Dermis blood vessel endothelial cell (primary cell): ENCODE data around the gene MED29. TPM values are rescaled to one million over a fixed set of nuclear protein-coding genes. Genes with fewer than 3 reads are reported as not detected.
A peak's percentile ranks its signal among the peaks of the same experiment; 100 is the strongest.

Experiments used
- DNase-seq: peaks from one replicate; pipeline ENCODE4 v3.0.0; 2010
- total RNA-seq: library from RNA; depleted of rRNA; stranded (reverse); fragments of >200 nt; gene quantifications from 2 replicates; pipeline ENCODE4 v1.2.3, GENCODE V29; 2014

MED29 gene
- total RNA-seq, 1 donor from 2014 or later: 10.7 TPM

DNA sequence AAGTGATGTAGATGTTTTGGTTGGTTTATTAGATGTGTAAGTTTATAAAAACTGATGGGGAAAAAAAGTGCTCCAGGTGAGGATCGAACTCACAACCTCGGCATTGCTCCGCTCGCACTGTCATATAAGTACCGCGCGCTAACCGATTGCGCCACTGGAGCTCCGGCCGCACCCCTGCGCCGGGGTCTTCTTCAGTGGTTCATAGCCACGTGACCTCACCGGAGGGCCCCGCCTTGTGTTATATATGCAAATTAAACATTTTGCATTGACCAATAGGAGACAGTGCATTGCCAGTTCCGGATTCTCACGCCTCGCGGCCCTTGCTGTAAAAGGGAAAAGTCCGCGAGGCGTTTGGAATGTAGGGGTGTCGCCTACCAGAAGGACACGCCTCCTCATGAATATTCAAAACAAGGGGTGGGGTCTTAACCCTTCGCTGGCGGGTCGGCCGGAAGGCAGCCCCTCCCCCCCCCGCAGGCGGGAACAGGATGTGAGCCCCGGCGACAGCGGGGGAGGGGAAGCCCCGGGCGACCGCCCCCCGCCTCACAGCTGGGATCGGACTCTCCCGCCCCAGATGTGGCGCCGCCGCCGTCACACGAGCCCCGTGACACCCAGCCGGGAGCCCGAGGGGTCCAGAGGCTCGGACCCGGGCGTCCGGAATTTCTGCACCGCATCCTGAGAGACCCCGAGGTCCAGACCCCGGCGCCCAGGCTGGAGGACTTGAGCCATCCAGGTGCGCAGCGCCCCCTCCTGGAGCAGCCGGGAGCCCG is 21.1 kb downstream of the MED29 start, which contains the start of gene PLEKHG2:
Gene PLEKHG2 (plus strand): TSS at position 570 of the 767 bp plus-strand sequence. CDS start 1,418 bp downstream, outside the sequence.
- DNase-seq: peak; percentile 99

DNA sequence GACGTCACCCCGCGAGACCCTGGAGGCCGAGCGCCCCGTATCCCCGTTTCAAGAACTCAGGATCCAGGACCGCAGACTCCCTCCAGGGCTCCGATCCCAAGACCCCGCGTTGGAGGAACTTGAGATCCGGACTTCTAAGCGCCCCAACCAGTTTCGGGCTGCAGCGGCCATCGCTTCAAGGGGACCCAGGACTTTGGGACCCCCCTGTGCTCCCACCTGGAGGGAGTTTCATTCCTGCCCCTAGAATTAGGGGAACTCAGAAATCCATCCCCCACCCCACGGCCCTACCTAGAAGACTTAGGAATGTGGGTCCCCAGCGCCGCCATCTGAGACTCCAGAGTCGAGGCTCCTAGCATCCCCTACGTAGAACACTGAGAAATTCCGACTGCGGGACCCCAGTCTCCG is 21.7 kb downstream of the MED29 start:
- no peak for DNase-seq

DNA sequence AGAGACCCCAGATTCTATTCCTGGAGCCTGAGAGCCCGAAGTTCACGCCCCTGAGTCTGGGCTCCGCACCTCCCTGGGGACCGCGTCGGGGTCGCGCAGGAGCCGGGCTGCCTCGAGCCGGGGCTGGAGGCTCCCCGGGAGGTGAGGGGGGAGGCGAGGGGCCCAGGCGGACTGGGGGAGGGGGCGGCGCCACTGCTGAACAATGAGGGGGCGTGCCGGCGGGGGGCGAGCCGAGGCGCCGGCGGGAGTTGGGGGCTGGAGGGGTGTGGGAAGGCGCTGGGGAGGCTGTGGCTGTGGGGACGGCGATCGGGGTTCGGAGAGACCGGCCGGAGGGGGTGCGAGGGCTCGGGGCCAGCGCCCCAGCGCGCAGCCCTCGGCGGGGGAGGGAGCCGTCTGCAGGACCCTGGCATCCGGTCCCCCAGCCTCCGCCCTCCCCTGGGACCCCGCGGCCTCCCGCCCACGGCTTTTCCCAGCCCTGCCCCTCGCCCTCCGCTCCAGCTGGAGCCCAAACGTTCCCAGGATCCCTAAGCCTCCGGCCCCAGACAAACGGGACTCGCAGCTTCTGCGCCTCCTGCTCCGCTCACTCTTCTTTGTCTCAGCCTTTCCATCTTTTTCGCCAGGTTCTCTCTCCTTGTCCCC is 22.2 kb downstream of the MED29 start:
- DNase-seq: peak; percentile 75

DNA sequence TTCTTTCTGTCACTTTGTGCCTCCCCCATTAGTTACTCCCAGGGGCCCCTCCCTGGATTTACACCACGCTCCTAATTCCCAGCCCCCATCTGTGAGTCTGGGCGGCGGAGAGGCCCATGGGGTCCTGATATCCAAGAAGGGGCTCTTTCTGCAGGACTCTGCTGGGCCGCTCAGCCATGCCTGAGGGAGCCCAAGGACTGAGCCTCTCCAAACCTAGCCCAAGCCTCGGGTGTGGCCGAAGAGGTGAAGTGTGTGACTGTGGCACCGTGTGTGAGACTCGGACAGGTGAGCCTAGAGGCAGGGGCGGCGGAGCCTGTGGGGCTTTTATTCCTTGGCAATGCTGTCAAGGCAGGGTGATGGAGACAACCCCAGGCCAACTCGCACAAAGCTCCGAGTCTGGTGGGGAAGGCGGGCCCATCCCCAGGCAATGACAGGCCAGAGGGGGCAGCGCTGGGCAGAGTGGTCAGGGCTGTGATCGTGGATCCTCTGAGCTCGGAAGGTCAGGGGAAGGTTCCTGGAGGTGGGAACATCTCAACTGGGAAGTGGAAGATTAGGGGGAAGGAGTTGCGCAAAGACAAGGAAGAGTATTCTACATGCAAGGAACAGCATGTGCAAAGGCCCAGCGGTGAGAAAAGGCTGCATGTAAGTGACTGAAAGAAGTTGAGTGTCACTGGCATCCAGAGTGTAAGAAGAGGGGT is 22.9 kb downstream of the MED29 start:
- DNase-seq: peak; percentile 63

DNA sequence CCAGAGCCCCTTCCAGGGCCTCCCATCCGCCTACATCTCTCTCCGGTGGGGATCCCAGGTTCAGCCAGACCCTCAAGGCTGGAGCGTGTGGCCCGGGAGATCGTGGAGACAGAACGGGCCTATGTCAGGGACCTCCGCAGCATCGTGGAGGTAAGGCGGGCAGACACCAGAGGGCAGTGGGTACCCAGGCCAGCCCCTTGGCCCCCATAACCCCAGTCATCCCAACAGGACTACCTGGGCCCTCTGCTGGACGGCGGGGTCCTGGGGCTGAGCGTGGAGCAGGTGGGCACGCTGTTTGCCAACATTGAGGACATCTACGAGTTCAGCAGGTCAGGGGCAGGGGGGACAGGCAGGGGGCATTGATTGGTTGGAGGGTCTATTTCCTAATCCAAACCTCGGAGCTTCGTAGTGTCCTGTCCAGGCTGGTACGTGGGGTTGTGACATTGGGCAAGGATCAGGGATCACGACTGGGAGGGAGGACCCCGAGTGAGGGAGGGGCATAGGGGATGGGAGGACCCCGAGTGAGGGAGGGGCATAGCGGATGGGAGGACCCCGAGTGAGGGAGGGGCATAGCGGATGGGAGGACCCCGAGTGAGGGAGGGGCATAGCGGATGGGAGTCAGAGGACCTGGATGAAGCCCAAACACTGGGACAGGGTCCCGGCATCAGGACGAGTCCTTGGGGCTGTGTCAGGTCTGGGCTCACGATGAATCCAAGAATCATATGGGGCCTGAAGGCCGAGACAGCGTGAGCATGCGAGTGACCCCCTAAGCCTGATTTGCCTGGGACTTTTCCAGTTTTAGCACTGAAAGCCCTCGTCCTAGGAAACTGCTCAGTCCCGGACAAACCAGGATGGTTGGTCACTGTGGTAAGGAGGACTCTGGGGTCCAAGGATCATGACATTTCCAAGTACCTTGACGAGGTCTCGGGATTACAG is 24.2 kb downstream of the MED29 start:
- DNase-seq: no peak

DNA sequence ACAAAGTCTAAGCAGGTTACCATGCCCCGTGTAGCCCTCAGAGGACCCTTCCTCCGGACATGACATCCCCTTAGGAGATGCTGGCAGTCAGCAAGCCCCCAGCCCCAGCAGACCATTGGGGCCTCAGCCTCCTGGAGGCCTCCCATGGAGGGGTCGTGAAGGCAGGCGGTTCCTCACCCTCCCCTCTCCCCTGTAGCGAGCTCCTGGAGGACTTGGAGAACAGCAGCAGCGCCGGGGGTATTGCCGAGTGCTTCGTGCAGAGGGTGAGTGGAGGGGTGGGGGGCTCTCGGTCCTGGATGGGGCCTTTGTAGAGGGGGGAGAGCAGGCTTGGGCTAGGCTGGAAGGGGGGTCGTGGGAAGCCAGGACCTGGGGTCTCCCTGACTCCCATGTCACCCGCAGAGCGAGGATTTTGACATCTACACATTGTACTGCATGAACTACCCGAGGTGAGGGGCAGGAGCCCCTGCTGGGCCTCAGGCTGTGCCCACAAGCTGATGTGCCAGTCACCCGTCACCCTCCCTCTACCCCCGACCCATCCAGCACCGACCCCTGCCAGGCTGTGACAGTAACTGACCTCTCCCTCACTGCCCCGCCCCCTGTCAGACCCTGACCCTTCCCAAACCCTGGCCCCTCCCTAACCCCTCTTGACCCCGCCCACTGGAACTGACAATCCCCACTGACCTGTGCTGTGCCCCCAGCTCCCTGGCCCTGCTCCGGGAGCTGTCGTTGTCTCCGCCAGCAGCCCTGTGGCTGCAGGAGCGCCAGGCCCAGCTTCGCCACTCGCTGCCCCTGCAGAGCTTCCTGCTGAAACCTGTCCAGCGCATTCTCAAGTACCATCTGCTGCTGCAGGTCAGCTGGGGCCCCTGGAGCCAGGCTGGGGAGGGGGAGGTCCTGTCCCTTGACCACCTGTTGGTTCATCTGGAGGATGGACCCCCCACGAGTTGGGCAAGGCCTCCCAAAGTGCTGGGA is 25.3 kb downstream of the MED29 start:
- no peak for DNase-seq

DNA sequence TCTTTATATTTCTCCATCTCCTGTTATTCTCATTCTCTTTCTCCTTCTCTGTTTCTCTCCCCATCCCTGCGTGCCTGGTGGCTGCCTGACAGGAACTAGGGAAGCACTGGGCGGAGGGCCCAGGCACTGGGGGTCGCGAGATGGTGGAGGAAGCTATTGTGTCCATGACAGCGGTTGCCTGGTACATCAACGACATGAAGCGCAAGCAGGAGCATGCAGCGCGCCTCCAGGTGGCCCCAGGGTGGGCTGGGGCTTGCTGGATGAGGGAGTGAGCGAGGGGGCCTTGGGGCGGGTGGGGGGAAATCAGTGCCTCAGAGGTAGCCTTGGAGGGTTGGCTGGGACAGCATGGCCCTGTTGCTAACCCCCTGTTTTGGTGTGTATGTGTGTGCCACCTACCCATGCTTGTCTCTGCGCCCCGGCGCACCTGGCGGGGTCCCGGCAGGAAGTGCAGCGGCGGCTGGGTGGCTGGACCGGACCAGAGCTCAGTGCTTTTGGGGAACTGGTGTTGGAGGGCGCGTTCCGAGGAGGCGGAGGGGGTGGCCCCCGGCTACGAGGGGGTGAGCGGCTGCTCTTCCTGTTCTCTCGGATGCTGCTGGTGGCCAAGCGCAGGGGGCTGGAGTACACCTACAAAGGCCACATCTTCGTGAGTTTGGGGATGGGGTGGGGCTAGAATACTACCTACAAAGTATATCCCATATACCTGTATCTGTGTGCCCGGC is 26.4 kb downstream of the MED29 start:
- no peak for DNase-seq

DNA sequence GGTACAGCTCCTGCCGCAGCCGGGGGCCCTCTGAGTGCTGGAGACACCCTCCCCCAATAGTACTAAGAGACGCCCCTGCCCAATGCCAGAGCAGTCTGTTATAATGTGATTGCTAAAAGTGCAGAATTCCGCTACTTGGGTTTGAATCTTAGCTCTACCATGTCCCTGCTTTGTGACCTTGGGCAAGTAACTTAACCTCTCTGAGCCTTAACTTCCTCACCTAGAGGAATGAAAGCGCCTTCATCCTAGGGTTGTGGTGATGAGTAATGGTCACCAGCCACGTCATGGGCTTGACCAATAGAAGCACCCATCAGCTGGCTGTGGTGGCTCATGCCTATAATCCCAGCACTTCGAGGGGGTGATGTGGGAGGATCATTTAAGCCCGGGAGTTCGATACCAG is 27.8 kb downstream of the MED29 start:
- no peak for DNase-seq

DNA sequence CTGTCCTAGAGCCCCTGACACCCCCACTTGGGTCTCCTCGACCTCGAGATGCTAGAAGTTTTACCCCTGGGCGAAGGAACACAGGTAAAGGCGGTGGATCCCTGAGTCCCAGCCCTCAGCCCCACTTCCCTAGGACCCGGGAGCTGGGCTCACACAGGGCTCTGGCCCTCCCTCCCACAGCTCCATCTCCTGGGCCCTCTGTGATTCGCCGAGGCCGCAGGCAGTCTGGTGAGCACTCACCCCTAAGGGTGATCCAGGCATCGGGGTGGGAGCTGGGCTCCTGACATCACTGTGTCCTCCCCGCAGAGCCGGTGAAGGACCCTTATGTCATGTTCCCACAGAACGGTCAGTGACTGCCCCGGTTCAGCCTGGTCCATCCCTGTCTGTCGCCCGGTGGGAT is 29.6 kb downstream of the MED29 start:
- no peak for DNase-seq

DNA sequence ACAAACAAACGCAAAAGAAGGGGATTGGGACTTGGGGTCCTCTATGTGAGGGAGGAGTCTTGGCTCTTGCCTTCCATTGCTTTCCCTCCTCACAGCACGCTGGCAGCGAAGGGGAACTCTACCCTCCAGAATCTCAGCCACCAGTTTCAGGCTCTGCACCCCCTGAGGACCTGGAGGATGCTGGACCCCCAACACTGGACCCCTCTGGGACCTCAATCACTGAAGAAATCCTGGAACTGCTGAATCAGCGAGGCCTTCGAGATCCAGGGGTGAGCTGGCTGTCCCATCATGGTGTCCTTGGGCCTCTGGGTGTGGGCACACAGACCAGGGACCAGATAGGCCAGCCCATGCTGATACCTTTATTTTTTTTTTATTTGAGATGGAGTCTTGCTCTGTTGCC is 30.8 kb downstream of the MED29 start:
- DNase-seq: no peak

DNA sequence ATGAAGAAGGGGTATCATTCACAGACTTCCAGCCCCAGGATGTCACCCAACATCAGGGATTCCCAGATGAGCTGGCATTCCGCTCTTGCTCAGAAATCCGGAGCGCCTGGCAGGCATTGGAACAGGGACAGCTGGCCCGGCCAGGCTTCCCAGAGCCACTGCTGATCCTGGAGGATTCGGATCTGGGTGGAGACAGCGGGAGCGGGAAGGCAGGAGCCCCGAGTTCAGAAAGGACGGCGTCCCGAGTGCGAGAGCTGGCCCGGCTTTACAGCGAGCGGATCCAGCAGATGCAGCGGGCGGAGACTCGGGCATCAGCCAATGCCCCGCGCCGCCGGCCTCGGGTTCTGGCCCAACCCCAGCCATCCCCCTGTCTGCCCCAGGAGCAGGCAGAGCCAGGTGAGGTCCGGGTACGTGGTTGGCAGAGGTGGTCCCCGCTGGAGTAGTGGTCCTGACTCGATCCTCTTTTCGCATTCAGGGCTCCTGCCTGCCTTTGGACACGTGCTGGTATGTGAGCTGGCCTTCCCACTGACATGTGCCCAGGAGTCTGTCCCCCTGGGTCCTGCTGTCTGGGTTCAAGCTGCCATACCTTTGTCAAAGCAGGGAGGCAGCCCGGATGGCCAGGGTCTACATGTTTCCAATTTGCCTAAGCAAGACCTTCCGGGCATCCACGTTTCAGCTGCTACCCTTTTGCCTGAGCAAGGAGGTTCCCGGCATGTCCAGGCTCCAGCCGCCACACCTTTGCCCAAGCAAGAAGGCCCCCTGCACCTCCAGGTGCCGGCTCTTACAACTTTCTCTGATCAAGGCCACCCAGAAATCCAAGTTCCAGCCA is 32.3 kb downstream of the MED29 start:
- no peak for DNase-seq

DNA sequence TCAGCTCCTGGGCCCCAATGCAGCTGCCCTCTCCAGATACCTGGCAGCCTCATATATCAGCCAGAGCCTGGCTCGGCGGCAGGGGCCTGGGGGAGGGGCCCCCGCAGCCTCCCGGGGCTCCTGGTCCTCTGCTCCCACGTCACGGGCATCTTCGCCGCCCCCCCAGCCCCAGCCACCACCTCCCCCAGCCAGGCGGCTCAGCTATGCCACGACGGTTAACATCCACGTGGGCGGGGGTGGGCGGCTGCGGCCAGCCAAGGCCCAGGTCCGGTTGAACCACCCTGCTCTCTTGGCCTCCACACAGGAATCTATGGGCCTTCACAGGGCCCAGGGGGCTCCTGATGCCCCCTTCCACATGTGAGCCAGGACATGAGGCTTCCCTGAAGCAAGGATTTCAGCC is 33.8 kb downstream of the MED29 start:
- no peak for DNase-seq

DNA sequence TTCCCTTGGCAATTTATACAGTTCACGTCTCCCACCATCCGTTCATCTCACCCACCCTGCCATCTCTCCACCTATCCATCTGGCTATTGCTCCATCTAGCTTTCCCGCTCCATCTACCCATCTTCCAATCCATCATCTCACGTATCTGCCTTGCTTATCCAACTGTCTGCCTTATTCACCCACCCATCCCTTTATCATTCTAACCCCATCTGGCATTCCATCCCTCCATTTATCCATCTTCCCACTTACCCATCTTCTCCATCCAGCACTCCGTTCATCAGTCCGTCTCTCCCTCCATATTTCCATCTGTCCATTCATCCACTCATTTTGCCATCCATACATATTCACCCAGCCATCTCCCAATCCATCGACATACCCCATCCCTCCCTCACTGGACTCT is 34.6 kb downstream of the MED29 start:
- no peak for DNase-seq

DNA sequence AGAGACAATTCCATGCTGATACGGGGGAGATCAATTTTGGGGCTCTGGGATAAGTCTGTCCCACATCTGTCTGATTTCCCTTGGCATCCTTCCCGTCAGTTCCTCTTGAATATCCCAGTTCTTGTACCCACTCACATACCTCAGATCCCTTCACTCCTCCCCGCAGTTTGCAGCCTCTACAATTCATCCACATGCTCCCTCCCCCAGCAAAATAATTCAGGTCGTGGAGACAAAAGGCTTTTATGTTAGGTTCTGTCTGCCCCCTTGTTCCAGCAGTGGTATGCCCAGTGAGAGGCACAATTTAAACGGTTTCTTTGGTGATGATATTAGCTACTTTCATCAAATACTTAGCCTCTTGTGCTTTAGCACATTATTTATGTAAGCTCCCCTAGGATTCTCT is 35.0 kb downstream of the MED29 start:
- no peak for DNase-seq

DNA sequence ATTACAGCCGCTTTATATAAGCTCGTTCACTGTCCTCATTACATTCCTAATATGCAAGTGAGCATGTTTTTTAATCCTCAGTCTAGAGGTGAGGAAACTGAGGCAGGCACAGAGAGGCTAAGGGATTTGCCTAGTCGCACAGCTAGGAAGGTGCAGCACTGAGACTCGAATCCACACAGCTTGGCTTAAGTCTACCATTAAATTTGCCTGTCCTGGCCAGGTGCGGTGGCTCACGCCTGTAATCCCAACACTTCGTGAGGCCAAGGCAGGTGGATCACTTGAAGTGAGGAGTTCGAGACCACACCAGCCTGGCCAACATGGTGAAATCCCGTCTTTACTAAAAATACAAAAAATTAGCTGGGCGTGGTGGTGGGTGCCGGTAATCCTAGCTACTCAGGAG is 36.5 kb downstream of the MED29 start:
- DNase-seq: no peak

DNA sequence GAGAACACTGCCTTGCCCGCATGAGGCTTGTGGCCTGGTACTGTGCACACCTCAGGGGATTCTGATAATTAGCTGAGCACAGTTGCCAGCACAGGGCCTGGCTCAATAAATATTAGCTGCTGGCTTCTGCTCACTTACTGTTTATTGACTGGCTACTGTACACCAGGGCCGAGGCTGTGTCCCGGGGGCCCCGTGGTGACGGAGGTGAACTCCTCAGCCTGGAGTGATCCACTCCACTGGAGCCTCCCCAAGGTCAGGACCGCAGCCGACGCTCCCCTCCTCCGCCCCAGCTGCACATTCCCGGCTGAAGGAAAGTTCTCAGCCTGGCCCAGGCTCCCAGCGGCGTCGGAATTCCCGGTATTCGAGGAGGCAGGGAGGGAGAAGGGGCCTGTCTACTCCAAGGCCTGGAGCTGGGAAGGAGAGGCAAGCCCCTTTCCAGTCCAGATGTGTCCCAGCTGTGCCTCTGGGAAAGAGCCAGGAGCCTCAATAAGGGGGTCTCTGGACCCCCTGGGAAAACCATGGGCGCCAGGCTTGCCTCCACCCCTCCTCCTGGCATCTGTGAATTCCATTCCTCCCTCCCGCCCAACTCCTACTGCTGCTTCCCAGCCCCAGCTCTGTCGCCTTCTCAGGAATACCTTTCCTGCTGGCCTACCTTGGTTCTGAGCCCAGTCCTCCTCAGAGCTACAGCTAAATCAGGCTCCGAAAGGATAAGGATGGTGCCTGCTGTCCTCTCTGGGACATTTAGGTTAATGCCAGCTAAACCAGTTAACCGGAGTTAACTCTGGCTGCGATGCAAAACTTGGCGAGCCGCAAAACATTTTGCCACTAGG is 37.3 kb downstream of the MED29 start:
- peak; percentile 88 for DNase-seq

DNA sequence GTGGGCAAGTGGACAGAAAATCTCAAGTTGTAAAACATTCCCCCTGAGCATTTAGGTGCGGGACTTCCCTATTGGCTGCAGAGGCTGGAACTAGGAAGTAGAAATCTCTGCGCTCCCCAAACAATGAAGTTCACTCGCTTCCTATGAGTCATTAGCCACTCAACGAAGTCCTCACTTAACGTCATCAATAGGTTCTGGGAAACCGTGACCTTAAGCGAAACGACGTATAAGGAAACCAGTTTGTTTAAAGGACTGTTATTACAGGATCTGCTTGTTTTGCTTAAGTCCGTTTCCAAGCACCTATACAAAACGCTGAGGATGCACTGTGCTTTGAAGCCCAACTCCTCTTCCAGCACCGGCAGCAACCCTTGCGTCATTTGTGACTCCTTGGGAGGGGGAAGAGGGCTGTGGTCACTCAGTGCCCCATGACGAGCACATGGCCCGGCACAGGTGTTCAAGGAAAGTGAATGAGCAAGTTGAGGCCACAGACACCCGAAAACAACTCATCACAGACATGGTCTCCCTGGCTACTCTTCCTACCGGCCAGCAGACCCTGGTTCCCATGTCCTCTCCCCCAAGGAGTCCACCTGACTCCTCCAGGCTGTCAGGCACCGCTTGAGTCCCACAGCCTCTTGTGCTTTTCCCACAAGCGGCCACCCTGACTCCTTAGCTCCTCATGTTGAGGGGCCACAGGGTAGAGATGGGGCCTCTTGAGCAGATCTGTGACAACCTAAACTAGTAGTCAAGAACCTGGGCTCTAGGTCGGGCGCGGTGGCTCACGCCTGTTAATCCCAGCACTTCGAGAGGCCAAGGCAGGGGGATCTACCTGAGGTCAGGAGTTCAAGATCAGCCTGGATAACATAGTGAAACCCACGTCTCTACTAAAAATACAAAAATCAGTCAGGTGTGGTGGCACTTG is 39.8 kb downstream of the MED29 start:
- peak; percentile 100 for DNase-seq

DNA sequence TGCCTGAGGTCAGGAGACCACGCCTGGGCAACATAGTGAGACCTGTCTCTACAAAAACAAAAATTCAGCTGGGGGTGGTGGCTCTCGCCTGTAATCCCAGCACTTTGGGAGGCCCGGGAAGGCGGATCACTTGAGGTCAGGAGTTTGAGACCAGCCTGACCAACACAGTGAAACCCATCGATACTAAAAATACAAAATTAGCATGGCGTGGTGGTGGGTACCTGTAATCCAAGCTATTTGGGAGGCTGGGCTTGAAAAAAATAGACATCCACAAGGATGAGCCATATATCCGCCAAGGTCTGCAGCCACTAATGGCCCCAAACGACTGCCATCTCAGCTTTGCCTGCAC is 41.5 kb downstream of the MED29 start:
- DNase-seq: no peak
